KMS-11 (cell line): ENCODE results near the gene TNFSF18.

ENCODE experiments used
- H2AFZ ChIP-seq: fragments of 200-600 bp; sonication (generic); 2 replicates; pipeline ENCODE4 v1.6.1; 2016; ENCODE audit warnings: antibody characterized with exemption, mixed run types, low read depth
- H3K27ac ChIP-seq: fragments of 200-600 bp; sonication (generic); 2 replicates; pipeline ENCODE4 v1.6.1; 2016; ENCODE audit warnings: mild to moderate bottlenecking, mixed run types
- H3K27me3 ChIP-seq: fragments of 200-600 bp; sonication (generic); 2 replicates; pipeline ENCODE4 v1.6.1; 2017; ENCODE audit warnings: mild to moderate bottlenecking, low read depth, mixed run types, moderate library complexity; ENCODE audit not compliant: insufficient read depth
- H3K36me3 ChIP-seq: fragments of 200-600 bp; sonication (generic); 2 replicates; pipeline ENCODE4 v1.6.1; 2017; ENCODE audit warnings: mild to moderate bottlenecking, mixed run types; ENCODE audit not compliant: insufficient read depth
- H3K4me1 ChIP-seq: fragments of 200-600 bp; sonication (generic); 2 replicates; pipeline ENCODE4 v1.6.1; 2016; ENCODE audit warnings: mild to moderate bottlenecking, low read depth, mixed run types; ENCODE audit not compliant: poor library complexity, severe bottlenecking
- H3K4me2 ChIP-seq: fragments of 200-600 bp; sonication (generic); 2 replicates; pipeline ENCODE4 v1.7.0; 2016; ENCODE audit warnings: mild to moderate bottlenecking, mixed run types
- H3K4me3 ChIP-seq: fragments of 200-600 bp; sonication (generic); IDR thresholded peaks from 2 replicates; pipeline ENCODE4 v1.6.1; 2017; ENCODE audit warnings: low read depth, low read length, mixed read lengths; ENCODE audit not compliant: insufficient read depth
- H3K79me2 ChIP-seq: fragments of 200-600 bp; sonication (generic); 2 replicates; pipeline ENCODE4 v1.6.1; 2016; ENCODE audit warnings: low read depth, mixed run types; ENCODE audit not compliant: insufficient read depth
- H3K9ac ChIP-seq: fragments of 200-600 bp; sonication (generic); 2 replicates; pipeline ENCODE4 v1.6.1; 2016; ENCODE audit warnings: mild to moderate bottlenecking, mixed run types
- H4K20me1 ChIP-seq: fragments of 200-600 bp; sonication (generic); 2 replicates; pipeline ENCODE4 v1.6.1; 2016; ENCODE audit warnings: mild to moderate bottlenecking, mixed run types; ENCODE audit not compliant: insufficient read depth
- CTCF ChIP-seq: fragments of 200-600 bp; sonication (generic); conservative IDR thresholded peaks from 2 replicates; pipeline ENCODE4 v1.6.1; 2017; ENCODE audit warnings: low read depth, mild to moderate bottlenecking, antibody characterized with exemption, low read length, moderate library complexity, mixed read lengths

TNFSF18 gene

GRCh38 chr1:173014160-173014559 is 36.6 kb downstream of the TNFSF18 start:
- Histone ChIP-seq H4K20me1 (no peaks in the 10 kb centered on the region), H3K79me2 (no peaks in the 10 kb centered on the region), H3K27me3 (no peaks in the 10 kb centered on the region), H3K27ac (no peak overlapping the region), H3K36me3 (no peaks in the 10 kb centered on the region), H3K4me3 (no peak overlapping the region), H3K4me1 (no peaks in the 10 kb centered on the region), H2AFZ (no peak overlapping the region), H3K9ac (no peak overlapping the region), H3K4me2 (no peak overlapping the region)
- TF ChIP-seq CTCF: no peak

- Histone ChIP-seq H3K27me3 (no peaks in the 10 kb centered on the region), H4K20me1 (no peaks in the 10 kb centered on the region), H3K79me2 (no peaks in the 10 kb centered on the region), H3K4me1 (no peaks in the 10 kb centered on the region), H2AFZ (no peak overlapping the region), H3K9ac (no peak overlapping the region), H3K36me3 (no peaks in the 10 kb centered on the region), H3K4me3 (no peak overlapping the region), H3K4me2 (no peak overlapping the region), H3K27ac (no peak overlapping the region)
- no peak for TF ChIP-seq CTCF
Observed at GRCh38 chr1:173012126-173012525, 38.6 kb downstream of the TNFSF18 start.

- no peaks in the 10 kb centered on the region for H3K79me2 ChIP-seq
- no peak overlapping the region for H3K4me3 ChIP-seq
- no peaks in the 10 kb centered on the region for H4K20me1 ChIP-seq
- H3K4me1 ChIP-seq: no peaks in the 10 kb centered on the region
- no peaks in the 10 kb centered on the region for H3K36me3 ChIP-seq
- TF ChIP-seq CTCF: no peak
- no peak overlapping the region for H3K9ac ChIP-seq
- H3K4me2 ChIP-seq: no peak overlapping the region
- H3K27me3 ChIP-seq: no peaks in the 10 kb centered on the region
- no peak overlapping the region for H2AFZ ChIP-seq
- H3K27ac ChIP-seq: no peak overlapping the region
Observed at GRCh38 chr1:173009597-173009996, 41.1 kb downstream of the TNFSF18 start.

- Histone ChIP-seq H3K4me3 (no peak overlapping the region), H4K20me1 (no peaks in the 10 kb centered on the region), H2AFZ (no peak overlapping the region), H3K4me1 (no peaks in the 10 kb centered on the region), H3K27ac (no peak overlapping the region), H3K27me3 (no peaks in the 10 kb centered on the region), H3K36me3 (no peaks in the 10 kb centered on the region), H3K4me2 (no peak overlapping the region), H3K79me2 (no peaks in the 10 kb centered on the region), H3K9ac (no peak overlapping the region)
- no peak for TF ChIP-seq CTCF
Observed at GRCh38 chr1:173005196-173005864, 45.4 kb downstream of the TNFSF18 start.
